NCI-H2171 (cell line): ENCODE data around the gene LINGO3.

Experiments
- DNase-seq: peaks from one replicate; lab custom pipeline; 2025; lab: John Stamatoyannopoulos, UW

Gene LINGO3

GRCh38 chr19:2326699-2327360 is 18.9 kb upstream of the LINGO3 start:
- no peak for DNase-seq

GRCh38 chr19:2325281-2326046 is 17.5 kb upstream of the LINGO3 start:
- no peak for DNase-seq

GRCh38 chr19:2324220-2324948 is 16.4 kb upstream of the LINGO3 start:
- DNase-seq, result no peak

GRCh38 chr19:2323707-2324106 is 15.8 kb upstream of the LINGO3 start:
- DNase-seq, result no peak

- no peak for DNase-seq
Observed at GRCh38 chr19:2321565-2322283, 13.8 kb upstream of the LINGO3 start.

- no peak for DNase-seq
Observed at GRCh38 chr19:2320939-2321338, 13.0 kb upstream of the LINGO3 start.

GRCh38 chr19:2320049-2320448 is 12.1 kb upstream of the LINGO3 start:
- DNase-seq, result no peak

- DNase-seq, result no peak
Observed at GRCh38 chr19:2319551-2319950, 11.6 kb upstream of the LINGO3 start.

GRCh38 chr19:2318923-2319322 is 11.0 kb upstream of the LINGO3 start:
- DNase-seq, result no peak

- DNase-seq, result no peak
Observed at GRCh38 chr19:2317756-2318155, 9.8 kb upstream of the LINGO3 start.

GRCh38 chr19:2317300-2317699 is 9.3 kb upstream of the LINGO3 start:
- DNase-seq, result no peak

- no peak for DNase-seq
Observed at GRCh38 chr19:2315818-2316353, 7.9 kb upstream of the LINGO3 start.

- no peak for DNase-seq
Observed at GRCh38 chr19:2315121-2315817, 7.3 kb upstream of the LINGO3 start.

GRCh38 chr19:2312820-2313501 is 5.0 kb upstream of the LINGO3 start:
- peak; percentile 95 for DNase-seq

GRCh38 chr19:2311093-2311492 is 3.1 kb upstream of the LINGO3 start:
- no peak for DNase-seq

- peak; percentile 88 for DNase-seq
Observed at GRCh38 chr19:2309734-2310362, 1.9 kb upstream of the LINGO3 start.

- no peak for DNase-seq
Observed at GRCh38 chr19:2307518-2308012, 389 bp downstream of the LINGO3 start.

- no peak for DNase-seq
Observed at GRCh38 chr19:2306971-2307370, 983 bp downstream of the LINGO3 start.

- DNase-seq, result no peak
Observed at GRCh38 chr19:2306281-2306806, 1.6 kb downstream of the LINGO3 start.
